Measurements from ENCODE around the gene GRAMD1C. TPM values are rescaled to one million over a fixed set of nuclear protein-coding genes. Genes with fewer than 3 reads are reported as not detected.

GRAMD1C gene
- total RNA-seq (2014; rRNA removed; shearing (Covaris generic)): 5.2 and 6.4 TPM in 2 replicates

DNA sequence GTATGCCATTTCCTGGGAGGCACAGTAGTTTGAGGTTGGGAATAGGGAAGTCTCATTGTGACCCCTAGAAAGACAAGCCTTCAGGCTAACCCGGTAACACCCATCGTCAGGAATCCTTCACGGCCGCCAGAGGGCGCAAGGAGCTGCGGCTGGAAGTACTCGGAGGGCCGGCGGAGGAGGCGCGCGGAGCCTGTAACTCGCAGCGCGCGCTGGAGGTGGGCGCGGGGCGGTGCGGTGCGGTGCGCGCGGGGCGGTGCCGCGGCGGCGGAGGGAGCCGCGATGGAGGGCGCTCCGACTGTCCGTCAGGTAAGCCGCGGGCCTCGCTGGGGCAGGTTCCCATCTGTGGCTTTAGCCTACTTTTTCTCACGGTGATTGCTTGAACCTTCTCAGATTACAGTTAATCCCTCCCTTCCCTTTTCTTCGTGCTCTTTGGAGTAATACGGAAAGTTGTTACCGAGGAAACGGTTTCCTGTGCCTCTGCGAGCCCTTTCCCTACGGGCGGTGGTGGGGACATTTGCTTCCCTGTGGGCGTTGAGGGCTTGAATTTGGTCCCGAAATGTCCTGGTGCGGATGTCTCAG lies at the start of gene GRAMD1C:
GRAMD1C (plus strand) TSS at position 158 of the 579 bp plus-strand sequence; CDS start at position 280, 122 bp downstream.

GRCh38 chr3:113947372-113948014 lies 108.9 kb downstream of the GRAMD1C start, which contains the start of gene ZDHHC23:
Gene ZDHHC23 (plus strand): TSS chr3:113948013. CDS start chr3:113948803, 790 bp downstream.

Other genes starting within 250 kb of the GRAMD1C start
- gene USF3, start 142.1 kb upstream of the GRAMD1C start, total RNA-seq (2014; rRNA removed; shearing (Covaris generic)): 7.3 and 8.8 TPM in 2 replicates
- 233 and 355 TPM in 2 replicates for gene NAA50, start 92.5 kb upstream of the GRAMD1C start, total RNA-seq (2014; rRNA removed; shearing (Covaris generic))
- 29.4 and 34.7 TPM in 2 replicates for gene ATP6V1A, start 91.8 kb upstream of the GRAMD1C start, total RNA-seq (2014; rRNA removed; shearing (Covaris generic))
- gene ZDHHC23, start 109.2 kb downstream of the GRAMD1C start, total RNA-seq (2014; rRNA removed; shearing (Covaris generic)): 3.3 and 3.4 TPM in 2 replicates
- gene CCDC191, start 217.7 kb downstream of the GRAMD1C start, total RNA-seq (2014; rRNA removed; shearing (Covaris generic)): 1.1 and 1.3 TPM in 2 replicates
- 20.2 and 33.9 TPM in 2 replicates for gene QTRT2, start 217.9 kb downstream of the GRAMD1C start, total RNA-seq (2014; rRNA removed; shearing (Covaris generic))